ENCODE measurements around the gene CEP164. TPM values are rescaled to one million over a fixed set of nuclear protein-coding genes. Genes with fewer than 3 reads are reported as not detected.

The CEP164 gene
- total RNA-seq, 2 experiments from 2014 or later = 33.0 to 36.7 TPM

GRCh38 chr11:117354550-117354949 lies 26.9 kb downstream of the CEP164 start:
- H3K27me3 ChIP-seq (ENCODE audit: control insufficient read depth in 1 of 2, insufficient read depth in 2 of 2, low read length in 2 of 2) = no peaks in the 10 kb centered on the region
- H3K27ac ChIP-seq (ENCODE audit: low read depth in 1 of 2, low read length in 2 of 2) = no peak overlapping the region
- Mint-ChIP-seq H3K27me3 (no peaks in the 10 kb centered on the region), H3K4me3 (no peak overlapping the region), H3K9me3 (no peaks in the 10 kb centered on the region), H3K36me3 (ENCODE audit: low read depth) (peaks cover 68% of the 10 kb centered on the region), H3K27ac (no peak overlapping the region), H3K4me1 (ENCODE audit: low read depth) (no peaks in the 10 kb centered on the region)
- no peak overlapping the region for H3K4me3 ChIP-seq (ENCODE audit: low read length)
- peaks cover 47% of the 10 kb centered on the region for H3K36me3 ChIP-seq (ENCODE audit: insufficient read depth, low read length)
- ATAC-seq (ENCODE audit: poor library complexity) (no peak), DNase-seq (no peak)
- H3K4me1 ChIP-seq (ENCODE audit: insufficient read depth, low read length) = no peaks in the 10 kb centered on the region
- no peak for TF ChIP-seq CTCF (IDR thresholded peaks at IDR 0.05)
- ChIA-PET POLR2A (no interaction called here), CTCF (no interaction called here)
- intact Hi-C loops (cut with DNase I, micrococcal nuclease) = no loop called here
- no peaks in the 10 kb centered on the region for H3K9me3 ChIP-seq (ENCODE audit: control insufficient read depth in 1 of 2, insufficient read depth in 1 of 2, low read length in 2 of 2)

GRCh38 chr11:117356126-117356890 lies 28.7 kb downstream of the CEP164 start:
- Mint-ChIP-seq H3K36me3 (ENCODE audit: low read depth) (peaks cover 72% of the 10 kb centered on the region), H3K27ac (no peak overlapping the region), H3K27me3 (no peaks in the 10 kb centered on the region), H3K4me1 (ENCODE audit: low read depth) (no peaks in the 10 kb centered on the region), H3K4me3 (no peak overlapping the region), H3K9me3 (no peaks in the 10 kb centered on the region)
- no peak overlapping the region for H3K27ac ChIP-seq (ENCODE audit: low read depth in 1 of 2, low read length in 2 of 2)
- DNase-seq (no peak), ATAC-seq (ENCODE audit: poor library complexity) (no peak)
- no peaks in the 10 kb centered on the region for H3K9me3 ChIP-seq (ENCODE audit: control insufficient read depth in 1 of 2, insufficient read depth in 1 of 2, low read length in 2 of 2)
- intact Hi-C loops (cut with DNase I, micrococcal nuclease) = no loop called here
- POLR2A ChIA-PET = no interaction called here
- H3K4me3 ChIP-seq (ENCODE audit: low read length) = no peak overlapping the region
- CTCF ChIA-PET = no interaction called here
- peaks cover 48% of the 10 kb centered on the region for H3K36me3 ChIP-seq (ENCODE audit: insufficient read depth, low read length)
- H3K4me1 ChIP-seq (ENCODE audit: insufficient read depth, low read length) = no peaks in the 10 kb centered on the region
- H3K27me3 ChIP-seq (ENCODE audit: control insufficient read depth in 1 of 2, insufficient read depth in 2 of 2, low read length in 2 of 2) = no peaks in the 10 kb centered on the region
- no peak for TF ChIP-seq CTCF (IDR thresholded peaks at IDR 0.05)

GRCh38 chr11:117361432-117361831 lies 33.8 kb downstream of the CEP164 start:
- no peak for DNase-seq
- Mint-ChIP-seq H3K27ac (no peak overlapping the region), H3K36me3 (ENCODE audit: low read depth) (peaks cover 85% of the 10 kb centered on the region), H3K9me3 (no peaks in the 10 kb centered on the region), H3K27me3 (no peaks in the 10 kb centered on the region), H3K4me3 (no peak overlapping the region), H3K4me1 (ENCODE audit: low read depth) (no peaks in the 10 kb centered on the region)
- intact Hi-C loops (cut with DNase I, micrococcal nuclease) = no loop called here
- no peak for ATAC-seq (ENCODE audit: poor library complexity)
- Histone ChIP-seq H3K9me3 (ENCODE audit: control insufficient read depth in 1 of 2, insufficient read depth in 1 of 2, low read length in 2 of 2) (no peaks in the 10 kb centered on the region), H3K27ac (ENCODE audit: low read depth in 1 of 2, low read length in 2 of 2) (no peak overlapping the region), H3K27me3 (ENCODE audit: control insufficient read depth in 1 of 2, insufficient read depth in 2 of 2, low read length in 2 of 2) (no peaks in the 10 kb centered on the region), H3K4me3 (ENCODE audit: low read length) (no peak overlapping the region), H3K4me1 (ENCODE audit: insufficient read depth, low read length) (no peaks in the 10 kb centered on the region), H3K36me3 (ENCODE audit: insufficient read depth, low read length) (peaks cover 39% of the 10 kb centered on the region)
- ChIA-PET CTCF (no interaction called here), POLR2A (no interaction called here)
- no peak for TF ChIP-seq CTCF (IDR thresholded peaks at IDR 0.05)
